HepG2 (cell line): ENCODE results near the gene GNAI2. TPM values are rescaled to one million over a fixed set of nuclear protein-coding genes. Genes with fewer than 3 reads are reported as not detected.

ENCODE experiments used
- ATF7-NPFF ChIP-seq: sonication (generic); formaldehyde crosslinking; IDR thresholded peaks from 2 replicates; pipeline ENCODE4 v1.8.1; 2023; ENCODE audit warnings: mild to moderate bottlenecking, low read depth, missing genetic modification reagents, moderate library complexity
- CENPBD1 ChIP-seq: sonication (generic); formaldehyde crosslinking; IDR thresholded peaks from 2 replicates; pipeline ENCODE4 v1.8.0; 2022; ENCODE audit warnings: missing genetic modification reagents, low read depth, mild to moderate bottlenecking, borderline replicate concordance
- EEA1 ChIP-seq: sonication (generic); formaldehyde crosslinking; IDR thresholded peaks from 2 replicates; pipeline ENCODE4 v1.5.1; 2020; ENCODE audit warnings: mild to moderate bottlenecking, missing genetic modification reagents, borderline replicate concordance
- GABPA ChIP-seq, 2 experiments: IDR thresholded peaks; 2 replicates each; pipeline ENCODE4 v1.6.1; 2011 to 2016; ENCODE audit warnings: low read depth in 2 of 2, low read length in 1 of 2, missing biosample characterization in 1 of 2, missing genetic modification characterization in 1 of 2
- GLI4 ChIP-seq: sonication (generic); formaldehyde crosslinking; IDR thresholded peaks from 2 replicates; pipeline ENCODE4 v1.5.1; 2020; ENCODE audit warnings: missing genetic modification reagents, mild to moderate bottlenecking, moderate library complexity, borderline replicate concordance
- HOXD1 ChIP-seq: sonication (generic); formaldehyde crosslinking; IDR thresholded peaks from 2 replicates; pipeline ENCODE4 v1.5.0; 2020; ENCODE audit warnings: missing genetic modification reagents
- LRRFIP1 ChIP-seq: sonication (generic); formaldehyde crosslinking; conservative IDR thresholded peaks from 2 replicates; pipeline ENCODE4 v1.4.0; 2020; ENCODE audit warnings: missing genetic modification reagents
- MLLT10 ChIP-seq: sonication (generic); formaldehyde crosslinking; IDR thresholded peaks from 2 replicates; pipeline ENCODE4 v1.4.0; 2020; ENCODE audit warnings: missing genetic modification reagents
- NFIB ChIP-seq: sonication (generic); formaldehyde crosslinking; IDR thresholded peaks from 2 replicates; pipeline ENCODE4 v1.9.0; 2021; ENCODE audit warnings: missing genetic modification reagents, mild to moderate bottlenecking, borderline replicate concordance
- POLR2A ChIP-seq, 2 experiments: IDR thresholded peaks; 2 replicates each; pipeline ENCODE4 v1.6.1; 2011; ENCODE audit warnings: low read depth in 2 of 2, low read length in 2 of 2, mild to moderate bottlenecking in 1 of 2, moderate library complexity in 1 of 2; ENCODE audit not compliant: insufficient read depth in 1 of 2
- PRPF4 ChIP-seq: fragments of 200-400 bp; formaldehyde crosslinking; IDR thresholded peaks from 2 replicates; pipeline ENCODE4 v1.6.1; 2016; ENCODE audit warnings: low read length, low read depth; ENCODE audit not compliant: poor library complexity, severe bottlenecking
- RBM22 ChIP-seq: fragments of 200-400 bp; formaldehyde crosslinking; optimal IDR thresholded peaks from 2 replicates; pipeline ENCODE3; 2017; ENCODE audit warnings: mild to moderate bottlenecking, low read length, moderate library complexity
- STAG1 ChIP-seq: sonication (generic); formaldehyde crosslinking; IDR thresholded peaks from 2 replicates; pipeline ENCODE4 v1.4.0; 2020; ENCODE audit warnings: missing genetic modification reagents
- ZNF138 ChIP-seq: sonication (generic); formaldehyde crosslinking; IDR thresholded peaks from 2 replicates; pipeline ENCODE4 v1.5.0; 2020; ENCODE audit warnings: mild to moderate bottlenecking, low read depth, missing genetic modification reagents
- ZNF496 ChIP-seq: sonication (generic); formaldehyde crosslinking; IDR thresholded peaks from 2 replicates; pipeline ENCODE4 v1.8.1; 2023; ENCODE audit warnings: mild to moderate bottlenecking, moderate library complexity, missing genetic modification reagents; ENCODE audit not compliant: insufficient replicate concordance
- ZNF572 ChIP-seq: sonication (generic); formaldehyde crosslinking; IDR thresholded peaks from 2 replicates; pipeline ENCODE4 v1.5.1; 2020; ENCODE audit warnings: mild to moderate bottlenecking, missing genetic modification reagents
- polyA plus RNA-seq, 8 experiments: library from polyadenylated mRNA; depleted of rRNA in 3 of 8; stranded (reverse) in 7 of 8; unstranded in 1 of 8; fragments of >200 nt; fragmentation: Illumina TruSeq in 4 of 8; extraction: Trizol in 4 of 8; gene quantifications; 2 replicates each; pipeline versions ENCODE4 v1.2.1 to v1.2.3, GENCODE V29; 2011 to 2016; ENCODE audit warnings: low read depth in 4 of 8, missing spikeins in 1 of 8, mixed read lengths in 1 of 8; ENCODE audit not compliant: insufficient read depth in 1 of 8
- total RNA-seq, 5 experiments: library from RNA; depleted of rRNA; stranded (reverse); fragments of >200 nt; fragmentation: Illumina TruSeq; extraction: Trizol; gene quantifications; 2 replicates each; pipeline ENCODE4 v1.2.3, GENCODE V29; 2016; ENCODE audit warnings: low read depth in 1 of 5
- TF ChIP-seq, protein P1 (sequence below), 2 experiments: fragments of 450-650 bp in 1 of 2; sonication (generic) in 1 of 2; formaldehyde crosslinking in 1 of 2; IDR thresholded peaks; 2 replicates each; pipeline versions ENCODE4 v1.6.1 to v1.8.0; 2016 to 2022; ENCODE audit warnings: antibody characterized with exemption in 1 of 2, mild to moderate bottlenecking in 1 of 2, missing genetic modification reagents in 1 of 2

GNAI2 gene
- total and polyA plus RNA-seq, 2 of the 13 experiments (the other 11 are each of a cell fraction or from before 2014, with no cell fraction given): 51.1 to 66.2 TPM

GRCh38 chr3:50201573-50202315, 34.3 kb upstream of the GNAI2 start (continued):
- TF ChIP-seq EEA1 (CRISPR knock-in tag) (peak; percentile 34; the same call in 1 of the 2 replicates), STAG1 (CRISPR knock-in tag) (no peak), ZNF496 (CRISPR knock-in tag) (no peak), RBM22 (no peak), GLI4 (CRISPR knock-in tag) (no peak), ZNF138 (CRISPR knock-in tag) (no peak), LRRFIP1 (no peak), GABPA (IDR thresholded peaks at IDR 0.05; ENCODE audit: low read depth, low read length) (no peak), GABPA (CRISPR knock-in tag; IDR thresholded peaks at IDR 0.05; ENCODE audit: low read depth) (no peak), NFIB (CRISPR knock-in tag) (no peak), CENPBD1 (no peak), POLR2A (IDR thresholded peaks at IDR 0.05; ENCODE audit: insufficient read depth in 1 of 2, low read depth in 2 of 2, low read length in 2 of 2) (peak in 1 of 2 experiments; percentile 69; a peak in 2 of 4 replicates), HOXD1 (CRISPR knock-in tag) (no peak), ATF7-NPFF (0 out of 2 replicates have a peak, but pooled peaks have one; percentile 7), MLLT10 (CRISPR knock-in tag) (no peak), PRPF4 (no peak), ZNF572 (CRISPR knock-in tag) (0 out of 2 replicates have a peak, but pooled peaks have one; percentile 9)
- TF ChIP-seq, protein P1, sequence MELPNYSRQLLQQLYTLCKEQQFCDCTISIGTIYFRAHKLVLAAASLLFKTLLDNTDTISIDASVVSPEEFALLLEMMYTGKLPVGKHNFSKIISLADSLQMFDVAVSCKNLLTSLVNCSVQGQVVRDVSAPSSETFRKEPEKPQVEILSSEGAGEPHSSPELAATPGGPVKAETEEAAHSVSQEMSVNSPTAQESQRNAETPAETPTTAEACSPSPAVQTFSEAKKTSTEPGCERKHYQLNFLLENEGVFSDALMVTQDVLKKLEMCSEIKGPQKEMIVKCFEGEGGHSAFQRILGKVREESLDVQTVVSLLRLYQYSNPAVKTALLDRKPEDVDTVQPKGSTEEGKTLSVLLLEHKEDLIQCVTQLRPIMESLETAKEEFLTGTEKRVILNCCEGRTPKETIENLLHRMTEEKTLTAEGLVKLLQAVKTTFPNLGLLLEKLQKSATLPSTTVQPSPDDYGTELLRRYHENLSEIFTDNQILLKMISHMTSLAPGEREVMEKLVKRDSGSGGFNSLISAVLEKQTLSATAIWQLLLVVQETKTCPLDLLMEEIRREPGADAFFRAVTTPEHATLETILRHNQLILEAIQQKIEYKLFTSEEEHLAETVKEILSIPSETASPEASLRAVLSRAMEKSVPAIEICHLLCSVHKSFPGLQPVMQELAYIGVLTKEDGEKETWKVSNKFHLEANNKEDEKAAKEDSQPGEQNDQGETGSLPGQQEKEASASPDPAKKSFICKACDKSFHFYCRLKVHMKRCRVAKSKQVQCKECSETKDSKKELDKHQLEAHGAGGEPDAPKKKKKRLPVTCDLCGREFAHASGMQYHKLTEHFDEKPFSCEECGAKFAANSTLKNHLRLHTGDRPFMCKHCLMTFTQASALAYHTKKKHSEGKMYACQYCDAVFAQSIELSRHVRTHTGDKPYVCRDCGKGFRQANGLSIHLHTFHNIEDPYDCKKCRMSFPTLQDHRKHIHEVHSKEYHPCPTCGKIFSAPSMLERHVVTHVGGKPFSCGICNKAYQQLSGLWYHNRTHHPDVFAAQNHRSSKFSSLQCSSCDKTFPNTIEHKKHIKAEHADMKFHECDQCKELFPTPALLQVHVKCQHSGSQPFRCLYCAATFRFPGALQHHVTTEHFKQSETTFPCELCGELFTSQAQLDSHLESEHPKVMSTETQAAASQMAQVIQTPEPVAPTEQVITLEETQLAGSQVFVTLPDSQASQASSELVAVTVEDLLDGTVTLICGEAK (IDR thresholded peaks at IDR 0.05): no peak
- TF ChIP-seq, protein P1 (CRISPR knock-in tag; IDR thresholded peaks at IDR 0.05): peak; percentile 51; the same call in 1 of the 2 replicates
